ENCODE results near the gene MCU. TPM values are rescaled to one million over a fixed set of nuclear protein-coding genes. Genes with fewer than 3 reads are reported as not detected.

MCU gene
- total RNA-seq, 1 experiment from 2014 or later: 19.2 TPM

- BruUV-seq (replicated peaks): no TSS peak
- H3K9me3 Mint-ChIP-seq (ENCODE audit: unreplicated experiment): no peaks in the 10 kb centered on the region
- no peak for TF ChIP-seq CTCF (IDR thresholded peaks at IDR 0.05; ENCODE audit: unreplicated experiment)
- H3K27me3 Mint-ChIP-seq (ENCODE audit: insufficient read depth, unreplicated experiment): no peaks in the 10 kb centered on the region
- H3K4me3 Mint-ChIP-seq (ENCODE audit: unreplicated experiment): no peak overlapping the region
- CTCF ChIA-PET: interaction anchor here (0.5 kb wide), 1 partner anchor 640 kb away, joined by 3 read pairs; no protein-coding TSS in a partner anchor
- no peak overlapping the region for H3K27ac Mint-ChIP-seq (ENCODE audit: low read depth, unreplicated experiment)
- H3K4me1 Mint-ChIP-seq (ENCODE audit: insufficient read depth, unreplicated experiment): peaks cover 12% of the 10 kb centered on the region
- POLR2A ChIA-PET: interaction anchor here (1.4 kb wide), 1 partner anchor 9 kb away, joined by 3 read pairs; no protein-coding TSS in a partner anchor
- DNase-seq (ENCODE audit: unreplicated experiment): no peak
- intact Hi-C loops (cut with micrococcal nuclease): no loop called here
- H3K36me3 Mint-ChIP-seq (ENCODE audit: insufficient read depth, unreplicated experiment): peaks cover 4% of the 10 kb centered on the region
These were observed 117.1 kb downstream of the MCU start for GRCh38 chr10:72809006-72809405.

- Mint-ChIP-seq H3K36me3 (ENCODE audit: insufficient read depth, unreplicated experiment) (peaks cover 4% of the 10 kb centered on the region), H3K9me3 (ENCODE audit: unreplicated experiment) (no peaks in the 10 kb centered on the region), H3K4me1 (ENCODE audit: insufficient read depth, unreplicated experiment) (peaks cover 21% of the 10 kb centered on the region), H3K27ac (ENCODE audit: low read depth, unreplicated experiment) (no peak overlapping the region), H3K27me3 (ENCODE audit: insufficient read depth, unreplicated experiment) (no peaks in the 10 kb centered on the region), H3K4me3 (ENCODE audit: unreplicated experiment) (no peak overlapping the region)
- DNase-seq (ENCODE audit: unreplicated experiment): no peak
- POLR2A ChIA-PET: interaction anchor here (0.6 to 1.1 kb wide), 5 partner anchors 9 to 122 kb away, joined by 3 to 4 read pairs (median 3); no protein-coding TSS in a partner anchor
- CTCF ChIA-PET: no interaction called here
- no TSS peak for BruUV-seq (replicated peaks)
- TF ChIP-seq CTCF (IDR thresholded peaks at IDR 0.05; ENCODE audit: unreplicated experiment): no peak
- intact Hi-C loops (cut with micrococcal nuclease): no loop called here
These were observed 119.0 kb downstream of the MCU start for GRCh38 chr10:72810976-72811375.

DNA sequence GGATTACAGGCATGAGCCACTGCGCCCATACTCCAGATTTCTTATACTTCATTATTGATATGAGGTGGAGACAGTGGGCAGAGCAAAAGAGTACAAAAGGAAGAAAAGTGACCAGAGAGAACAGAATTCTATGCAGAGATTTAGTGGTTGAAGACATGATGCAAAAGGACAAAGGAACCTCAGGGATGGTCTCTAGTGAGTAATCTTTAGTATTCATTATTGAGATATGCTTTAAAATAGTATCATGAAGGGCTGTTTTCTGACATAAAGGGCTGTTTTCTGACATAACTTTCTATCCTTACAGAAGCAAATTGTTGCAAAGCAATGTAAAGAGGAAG lies 120.4 kb downstream of the MCU start:
- peak overlapping the region; percentile 40 for H3K27ac Mint-ChIP-seq (ENCODE audit: low read depth, unreplicated experiment)
- BruUV-seq (replicated peaks): no TSS peak
- ChIA-PET CTCF (interaction anchor here (0.9 kb wide), 1 partner anchor 22 kb away, joined by 3 read pairs; no protein-coding TSS in a partner anchor), POLR2A (interaction anchor here (0.6 to 1.4 kb wide), 5 partner anchors 10 to 1210 kb away, joined by 3 to 6 read pairs (median 5); no protein-coding TSS in a partner anchor)
- peaks cover 21% of the 10 kb centered on the region for H3K4me1 Mint-ChIP-seq (ENCODE audit: insufficient read depth, unreplicated experiment)
- intact Hi-C loops (cut with micrococcal nuclease): no loop called here
- no peak for DNase-seq (ENCODE audit: unreplicated experiment)
- H3K27me3 Mint-ChIP-seq (ENCODE audit: insufficient read depth, unreplicated experiment): no peaks in the 10 kb centered on the region
- no peaks in the 10 kb centered on the region for H3K9me3 Mint-ChIP-seq (ENCODE audit: unreplicated experiment)
- TF ChIP-seq CTCF (IDR thresholded peaks at IDR 0.05; ENCODE audit: unreplicated experiment): no peak
- peaks cover 4% of the 10 kb centered on the region for H3K36me3 Mint-ChIP-seq (ENCODE audit: insufficient read depth, unreplicated experiment)
- H3K4me3 Mint-ChIP-seq (ENCODE audit: unreplicated experiment): no peak overlapping the region

- POLR2A ChIA-PET: interaction anchor here (0.6 to 1.4 kb wide), 4 partner anchors 10 to 56 kb away, joined by 3 to 5 read pairs (median 4); no protein-coding TSS in a partner anchor
- TF ChIP-seq CTCF (IDR thresholded peaks at IDR 0.05; ENCODE audit: unreplicated experiment): no peak
- Mint-ChIP-seq H3K27me3 (ENCODE audit: insufficient read depth, unreplicated experiment) (no peaks in the 10 kb centered on the region), H3K9me3 (ENCODE audit: unreplicated experiment) (no peaks in the 10 kb centered on the region), H3K36me3 (ENCODE audit: insufficient read depth, unreplicated experiment) (peaks cover 4% of the 10 kb centered on the region), H3K4me3 (ENCODE audit: unreplicated experiment) (no peak overlapping the region), H3K27ac (ENCODE audit: low read depth, unreplicated experiment) (peak overlapping the region; percentile 40), H3K4me1 (ENCODE audit: insufficient read depth, unreplicated experiment) (peaks cover 21% of the 10 kb centered on the region)
- DNase-seq (ENCODE audit: unreplicated experiment): peak; percentile 50
- CTCF ChIA-PET: interaction anchor here (0.9 kb wide), 1 partner anchor 22 kb away, joined by 3 read pairs; no protein-coding TSS in a partner anchor
- intact Hi-C loops (cut with micrococcal nuclease): no loop called here
- no TSS peak for BruUV-seq (replicated peaks)
These were observed 120.9 kb downstream of the MCU start for GRCh38 chr10:72812753-72813430.

Measured in MCF 10A (cell line).